ENCODE measurements around the gene ENDOV.

ENDOV gene

GRCh38 chr17:80456465-80457235, 41.7 kb downstream of the ENDOV start:
- DNase-seq (ENCODE audit: low read depth, low spot score) = no peak
- no peak overlapping the region for H3K4me3 ChIP-seq (ENCODE audit: low read length)

GRCh38 chr17:80457236-80457856, 42.4 kb downstream of the ENDOV start:
- H3K4me3 ChIP-seq (ENCODE audit: low read length) = no peak overlapping the region
- no peak for DNase-seq (ENCODE audit: low read depth, low spot score)

- no peak overlapping the region for H3K4me3 ChIP-seq (ENCODE audit: low read length)
- no peak for DNase-seq (ENCODE audit: low read depth, low spot score)
Measured at GRCh38 chr17:80458016-80458415, 43.0 kb downstream of the ENDOV start.

- H3K4me3 ChIP-seq (ENCODE audit: low read length) = no peak overlapping the region
- DNase-seq (ENCODE audit: low read depth, low spot score) = no peak
Measured at GRCh38 chr17:80459234-80459633, 44.3 kb downstream of the ENDOV start.

- no peak overlapping the region for H3K4me3 ChIP-seq (ENCODE audit: low read length)
- DNase-seq (ENCODE audit: low read depth, low spot score) = no peak
Measured at GRCh38 chr17:80460429-80460834, 45.5 kb downstream of the ENDOV start.

GRCh38 chr17:80461528-80462160, 46.7 kb downstream of the ENDOV start:
- DNase-seq (ENCODE audit: low read depth, low spot score) = no peak
- no peak overlapping the region for H3K4me3 ChIP-seq (ENCODE audit: low read length)

- H3K4me3 ChIP-seq (ENCODE audit: low read length) = no peak overlapping the region
- no peak for DNase-seq (ENCODE audit: low read depth, low spot score)
Measured at GRCh38 chr17:80463784-80464400, 48.9 kb downstream of the ENDOV start.

GRCh38 chr17:80464486-80464885, 49.5 kb downstream of the ENDOV start:
- H3K4me3 ChIP-seq (ENCODE audit: low read length) = no peak overlapping the region
- no peak for DNase-seq (ENCODE audit: low read depth, low spot score)

GRCh38 chr17:80465327-80465974, 50.5 kb downstream of the ENDOV start:
- DNase-seq (ENCODE audit: low read depth, low spot score) = no peak
- H3K4me3 ChIP-seq (ENCODE audit: low read length) = no peak overlapping the region

GRCh38 chr17:80466188-80466705, 51.3 kb downstream of the ENDOV start:
- DNase-seq (ENCODE audit: low read depth, low spot score) = no peak
- no peak overlapping the region for H3K4me3 ChIP-seq (ENCODE audit: low read length)

GRCh38 chr17:80468242-80468641, 53.3 kb downstream of the ENDOV start:
- DNase-seq (ENCODE audit: low read depth, low spot score) = no peak
- H3K4me3 ChIP-seq (ENCODE audit: low read length) = no peak overlapping the region

GRCh38 chr17:80468781-80469493, 54.0 kb downstream of the ENDOV start:
- peak; percentile 33 for DNase-seq (ENCODE audit: low read depth, low spot score)

GRCh38 chr17:80469667-80470066, 54.7 kb downstream of the ENDOV start:
- no peak for DNase-seq (ENCODE audit: low read depth, low spot score)
- no peak overlapping the region for H3K4me3 ChIP-seq (ENCODE audit: low read length)

More at GRCh38 chr17:80468781-80469493, 54.0 kb downstream of the ENDOV start:
- no peak overlapping the region for H3K4me3 ChIP-seq (ENCODE audit: low read length)

- H3K4me3 ChIP-seq (ENCODE audit: low read length) = no peak overlapping the region
- no peak for DNase-seq (ENCODE audit: low read depth, low spot score)
Measured at GRCh38 chr17:80470603-80471002, 55.6 kb downstream of the ENDOV start.

GRCh38 chr17:80471922-80472321, 57.0 kb downstream of the ENDOV start:
- no peak overlapping the region for H3K4me3 ChIP-seq (ENCODE audit: low read length)
- no peak for DNase-seq (ENCODE audit: low read depth, low spot score)

- no peak overlapping the region for H3K4me3 ChIP-seq (ENCODE audit: low read length)
- DNase-seq (ENCODE audit: low read depth, low spot score) = no peak
Measured at GRCh38 chr17:80472996-80473395, 58.0 kb downstream of the ENDOV start.

GRCh38 chr17:80473701-80474100, 58.7 kb downstream of the ENDOV start:
- no peak for DNase-seq (ENCODE audit: low read depth, low spot score)
- no peak overlapping the region for H3K4me3 ChIP-seq (ENCODE audit: low read length)

GRCh38 chr17:80474231-80474960, 59.4 kb downstream of the ENDOV start:
- no peak for DNase-seq (ENCODE audit: low read depth, low spot score)
- no peak overlapping the region for H3K4me3 ChIP-seq (ENCODE audit: low read length)
